ENCODE results near the gene SYNGR2. TPM values are rescaled to one million over a fixed set of nuclear protein-coding genes. Genes with fewer than 3 reads are reported as not detected.

Gene SYNGR2
- total RNA-seq, 3 donors from 2014 or later, result 90.4 to 202 (median 196) TPM

DNA sequence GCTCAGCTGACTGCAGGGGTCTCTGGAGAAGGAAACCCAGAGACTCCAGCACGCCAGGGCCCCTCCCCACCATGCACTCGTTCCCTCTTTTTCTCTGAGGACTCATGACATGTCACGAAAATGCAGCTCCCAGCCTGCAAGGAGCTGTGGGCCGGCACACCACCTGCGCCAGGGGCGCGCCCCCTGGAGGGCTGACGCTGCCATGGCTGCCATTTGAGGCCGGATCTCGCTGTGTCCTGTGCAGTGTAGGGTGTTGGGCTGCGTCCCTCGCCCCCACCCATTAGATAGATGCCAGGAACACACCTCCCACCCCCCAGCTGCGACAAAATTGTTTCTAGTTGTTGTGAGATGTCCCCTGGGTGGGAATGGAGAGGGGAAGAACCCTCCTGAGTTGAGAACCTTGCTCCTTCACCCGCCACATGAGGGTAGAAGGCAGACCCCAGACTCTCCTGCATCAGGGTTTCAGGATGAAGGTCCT lies 8.2 kb downstream of the SYNGR2 start:
- Histone ChIP-seq H3K4me3 (no peak overlapping the region), H3K36me3 (ENCODE audit: low read depth) (no peaks in the 10 kb centered on the region), H3K4me1 (ENCODE audit: low read depth) (peaks cover 65% of the 10 kb centered on the region), H3K9me3 (no peaks in the 10 kb centered on the region)
- intact Hi-C loops (cut with DNase I, micrococcal nuclease), result no loop called here
- ATAC-seq (peak; percentile 48), DNase-seq (peak; percentile 87 to 90 (median 90))
- TF ChIP-seq, protein P1, sequence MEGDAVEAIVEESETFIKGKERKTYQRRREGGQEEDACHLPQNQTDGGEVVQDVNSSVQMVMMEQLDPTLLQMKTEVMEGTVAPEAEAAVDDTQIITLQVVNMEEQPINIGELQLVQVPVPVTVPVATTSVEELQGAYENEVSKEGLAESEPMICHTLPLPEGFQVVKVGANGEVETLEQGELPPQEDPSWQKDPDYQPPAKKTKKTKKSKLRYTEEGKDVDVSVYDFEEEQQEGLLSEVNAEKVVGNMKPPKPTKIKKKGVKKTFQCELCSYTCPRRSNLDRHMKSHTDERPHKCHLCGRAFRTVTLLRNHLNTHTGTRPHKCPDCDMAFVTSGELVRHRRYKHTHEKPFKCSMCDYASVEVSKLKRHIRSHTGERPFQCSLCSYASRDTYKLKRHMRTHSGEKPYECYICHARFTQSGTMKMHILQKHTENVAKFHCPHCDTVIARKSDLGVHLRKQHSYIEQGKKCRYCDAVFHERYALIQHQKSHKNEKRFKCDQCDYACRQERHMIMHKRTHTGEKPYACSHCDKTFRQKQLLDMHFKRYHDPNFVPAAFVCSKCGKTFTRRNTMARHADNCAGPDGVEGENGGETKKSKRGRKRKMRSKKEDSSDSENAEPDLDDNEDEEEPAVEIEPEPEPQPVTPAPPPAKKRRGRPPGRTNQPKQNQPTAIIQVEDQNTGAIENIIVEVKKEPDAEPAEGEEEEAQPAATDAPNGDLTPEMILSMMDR (IDR thresholded peaks at IDR 0.05), result peak; percentile 96

DNA sequence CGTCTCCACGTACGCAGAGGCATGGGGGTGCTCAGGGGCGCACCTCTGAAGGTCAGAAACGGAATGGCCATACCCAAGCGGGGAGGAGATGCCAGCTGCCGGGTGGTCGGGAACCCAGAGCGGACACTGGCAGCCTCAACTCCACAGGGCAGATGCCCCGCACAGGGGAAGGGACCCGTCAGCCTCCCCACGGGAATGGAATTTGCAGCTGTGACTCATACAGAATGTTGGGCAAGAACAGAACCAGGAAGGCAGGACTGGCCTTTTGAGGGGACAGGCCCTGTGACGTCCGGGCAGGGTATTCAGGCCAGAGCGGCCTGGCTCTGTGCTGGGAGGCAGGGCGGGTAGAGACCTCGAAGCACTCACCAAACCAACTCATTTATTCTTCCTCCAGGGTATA lies 11.0 kb downstream of the SYNGR2 start:
- TF ChIP-seq, protein P1 (IDR thresholded peaks at IDR 0.05), result no peak
- intact Hi-C loops (cut with DNase I, micrococcal nuclease), result no loop called here
- ATAC-seq, result no peak
- Histone ChIP-seq H3K9me3 (no peaks in the 10 kb centered on the region), H3K4me3 (no peak overlapping the region), H3K36me3 (ENCODE audit: low read depth) (no peaks in the 10 kb centered on the region), H3K4me1 (ENCODE audit: low read depth) (peaks cover 37% of the 10 kb centered on the region)
- DNase-seq, result no peak

DNA sequence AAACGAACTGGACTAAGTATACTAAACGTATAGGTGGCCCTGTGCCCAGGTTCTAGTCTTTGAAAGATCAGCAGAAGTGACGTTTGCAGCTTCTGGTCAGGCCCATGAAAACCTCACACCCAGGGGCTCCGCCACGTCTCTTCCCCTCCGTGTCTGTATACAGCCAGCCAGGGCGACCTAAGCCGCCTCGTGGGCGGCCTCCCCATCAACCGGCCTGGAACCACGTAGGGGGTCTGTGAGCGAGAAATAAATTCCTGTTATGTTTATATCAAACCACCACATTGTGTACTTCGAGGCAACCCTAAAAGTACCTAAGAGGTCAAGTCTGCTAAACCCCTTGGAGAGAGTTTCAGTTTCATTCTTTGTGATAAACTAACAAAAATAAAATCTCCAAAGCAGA lies 11.7 kb downstream of the SYNGR2 start:
- intact Hi-C loops (cut with DNase I, micrococcal nuclease), result no loop called here
- H3K4me1 ChIP-seq (ENCODE audit: low read depth), result peaks cover 30% of the 10 kb centered on the region
- DNase-seq (peak in 1 of 3 donors; percentile 46), ATAC-seq (no peak)
- H3K36me3 ChIP-seq (ENCODE audit: low read depth), result no peaks in the 10 kb centered on the region
- TF ChIP-seq, protein P1 (IDR thresholded peaks at IDR 0.05), result no peak
- H3K4me3 ChIP-seq, result no peak overlapping the region
- no peaks in the 10 kb centered on the region for H3K9me3 ChIP-seq

DNA sequence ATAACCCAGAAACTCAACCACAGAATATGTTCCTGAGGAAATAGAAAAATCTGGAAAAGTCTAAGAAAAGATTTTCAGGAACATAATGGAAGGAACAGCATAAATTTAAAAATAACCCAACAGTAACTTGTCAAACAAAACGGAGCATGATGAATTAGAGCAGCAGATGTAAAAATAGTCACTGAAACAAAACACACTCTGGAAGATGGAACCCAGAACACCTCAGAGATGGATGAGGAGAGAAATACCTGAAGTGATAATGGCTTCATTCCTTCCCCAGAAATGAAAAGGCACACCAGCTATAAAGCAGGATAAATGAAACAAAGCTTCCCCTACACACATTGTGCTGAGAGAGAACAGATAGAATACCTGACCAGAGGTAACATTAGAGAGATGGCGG lies 12.1 kb downstream of the SYNGR2 start:
- DNase-seq, result no peak
- no peak for ATAC-seq
- Histone ChIP-seq H3K36me3 (ENCODE audit: low read depth) (no peaks in the 10 kb centered on the region), H3K9me3 (no peaks in the 10 kb centered on the region), H3K4me3 (no peak overlapping the region), H3K4me1 (ENCODE audit: low read depth) (peaks cover 26% of the 10 kb centered on the region)
- intact Hi-C loops (cut with DNase I, micrococcal nuclease), result no loop called here
- TF ChIP-seq, protein P1 (IDR thresholded peaks at IDR 0.05), result no peak

DNA sequence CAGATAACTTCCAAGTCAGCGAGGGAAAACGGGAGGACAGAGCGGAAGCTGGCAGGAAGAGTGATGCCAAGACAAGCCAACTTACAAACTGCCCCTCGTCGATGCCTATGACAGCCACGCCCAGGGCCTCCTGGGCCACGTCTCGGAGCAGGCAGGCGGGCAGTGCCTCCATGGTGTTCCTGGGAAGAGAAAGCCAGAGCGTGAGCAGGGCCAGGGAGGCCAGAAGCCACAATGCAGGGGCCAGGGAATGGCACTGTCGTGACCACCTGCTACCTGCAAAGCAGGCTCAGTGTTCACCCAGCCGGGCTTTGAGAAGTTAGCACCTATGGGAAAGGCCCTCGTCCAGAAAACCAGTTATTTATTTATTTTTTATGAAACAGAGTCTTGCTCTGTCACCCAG lies 14.1 kb downstream of the SYNGR2 start:
- intact Hi-C loops (cut with DNase I, micrococcal nuclease), result no loop called here
- Histone ChIP-seq H3K4me1 (ENCODE audit: low read depth) (peaks cover 8% of the 10 kb centered on the region), H3K4me3 (no peak overlapping the region), H3K9me3 (no peaks in the 10 kb centered on the region), H3K36me3 (ENCODE audit: low read depth) (no peaks in the 10 kb centered on the region)
- ATAC-seq (no peak), DNase-seq (no peak)
- TF ChIP-seq, protein P1 (IDR thresholded peaks at IDR 0.05), result no peak

DNA sequence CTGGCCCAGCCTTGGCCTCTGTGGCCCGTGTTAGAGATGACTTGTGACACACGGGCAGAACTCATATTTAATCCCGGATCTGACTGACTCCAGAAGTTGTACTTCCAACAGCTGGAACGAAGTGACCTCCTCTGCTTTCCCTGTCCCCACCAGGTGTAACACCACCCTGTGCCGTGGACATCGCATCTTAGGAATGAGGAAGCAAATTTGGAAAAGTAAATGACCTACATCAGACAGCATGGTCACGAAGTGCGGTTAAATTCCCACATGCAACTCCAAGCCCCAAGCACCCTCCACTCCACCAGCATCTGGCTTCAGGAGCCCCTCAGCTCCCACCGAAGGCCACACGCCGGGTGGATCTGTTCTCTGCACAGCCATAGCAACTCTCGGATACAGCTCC lies 15.5 kb downstream of the SYNGR2 start:
- intact Hi-C loops (cut with DNase I, micrococcal nuclease), result no loop called here
- H3K9me3 ChIP-seq, result no peaks in the 10 kb centered on the region
- H3K36me3 ChIP-seq (ENCODE audit: low read depth), result no peaks in the 10 kb centered on the region
- peaks cover 9% of the 10 kb centered on the region for H3K4me1 ChIP-seq (ENCODE audit: low read depth)
- TF ChIP-seq, protein P1 (IDR thresholded peaks at IDR 0.05), result no peak
- no peak for ATAC-seq
- H3K4me3 ChIP-seq, result no peak overlapping the region
- DNase-seq, result no peak

Data from mucosa of descending colon (tissue), 3 donors.